Measurements from ENCODE around the gene TTLL11.

DNA sequence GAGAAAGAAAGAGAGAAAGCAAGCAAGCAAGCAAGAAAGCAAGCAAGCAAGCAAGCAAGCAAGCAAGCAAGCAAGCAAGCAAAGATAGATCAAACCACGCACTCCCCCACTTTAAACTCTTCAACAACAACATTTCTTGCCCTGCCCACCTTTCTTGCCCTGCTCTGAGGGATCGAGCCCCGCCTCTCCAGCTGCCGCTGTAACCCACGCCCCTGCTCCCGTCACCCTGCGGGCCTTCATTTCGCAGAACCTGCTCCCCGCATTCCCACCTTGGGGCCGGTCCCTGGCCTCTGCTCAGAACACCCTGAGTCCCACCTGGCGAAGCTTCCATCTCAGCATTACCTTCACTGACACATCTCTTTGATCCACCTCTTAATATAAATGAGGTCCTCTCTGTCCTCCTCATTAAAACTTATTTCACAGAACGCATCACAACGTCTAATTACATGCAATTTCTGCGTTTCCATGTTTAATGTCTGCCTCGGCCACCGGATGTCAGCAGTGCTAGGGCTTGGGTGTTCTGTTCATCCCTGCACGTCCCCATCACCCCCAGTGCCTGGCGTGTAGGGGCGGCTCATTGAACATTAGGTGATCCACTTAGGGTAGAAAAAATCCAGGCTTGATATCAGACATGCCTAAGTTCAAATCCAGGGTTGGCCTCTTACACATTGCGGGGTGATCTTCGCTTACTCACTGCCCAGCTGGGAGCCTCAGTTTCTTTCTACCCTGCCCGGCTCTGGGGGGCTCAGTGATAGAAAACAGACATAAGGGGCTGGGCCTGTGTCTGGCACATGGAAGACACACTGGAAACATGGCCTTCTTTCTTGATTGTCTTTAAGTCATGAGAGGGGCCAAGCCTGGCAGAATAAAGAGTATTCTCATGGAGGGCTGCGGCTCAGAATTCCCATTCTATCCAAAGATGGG is 254.1 kb downstream of the TTLL11 start:
- TF ChIP-seq RAD21 (IDR thresholded peaks at IDR 0.05; ENCODE audit: low read length), result peak; percentile 44
- TF ChIP-seq, protein P1, sequence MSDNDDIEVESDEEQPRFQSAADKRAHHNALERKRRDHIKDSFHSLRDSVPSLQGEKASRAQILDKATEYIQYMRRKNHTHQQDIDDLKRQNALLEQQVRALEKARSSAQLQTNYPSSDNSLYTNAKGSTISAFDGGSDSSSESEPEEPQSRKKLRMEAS (IDR thresholded peaks at IDR 0.05; ENCODE audit: low read depth), result no peak

All from SK-N-SH (cell line).